Astrocyte of the cerebellum (primary cell): Measurements from ENCODE around the gene C1orf167.

Experiments used
- DNase-seq: peaks from one replicate; pipeline ENCODE4 v3.0.0-alpha.2; 2011; ENCODE audit warnings: low read depth
- H3K4me3 ChIP-seq: 2 replicates; pipeline ENCODE4 v1.5.1; 2011; ENCODE audit warnings: mild to moderate bottlenecking, low read depth, low read length, moderate library complexity
- CTCF ChIP-seq: IDR thresholded peaks from 2 replicates; pipeline ENCODE4 v1.5.1; 2012; ENCODE audit warnings: low read length, low read depth, moderate library complexity, mild to moderate bottlenecking; ENCODE audit errors: missing control alignments
- in situ Hi-C: cut with HindIII; loops from 2 replicates; pipeline ENCODE4 v1.10.0; 2017; ENCODE audit warnings: low sequenced_read_pairs

The C1orf167 gene

GRCh38 chr1:11759791-11760190, 2.2 kb upstream of the C1orf167 start:
- in situ Hi-C loops: no loop called here
- TF ChIP-seq CTCF: no peak
- no peak overlapping the region for H3K4me3 ChIP-seq
- DNase-seq: no peak

- no peak overlapping the region for H3K4me3 ChIP-seq
- in situ Hi-C loops: no loop called here
- no peak for DNase-seq
- no peak for TF ChIP-seq CTCF
Measured at GRCh38 chr1:11761285-11761684, 708 bp upstream of the C1orf167 start.

- H3K4me3 ChIP-seq: no peak overlapping the region
- in situ Hi-C loops: no loop called here
- TF ChIP-seq CTCF: no peak
- no peak for DNase-seq
Measured at GRCh38 chr1:11764115-11764514, 2.1 kb downstream of the C1orf167 start.

- no peak for DNase-seq
- H3K4me3 ChIP-seq: no peak overlapping the region
- TF ChIP-seq CTCF: no peak
Measured at GRCh38 chr1:11764519-11764918, 2.5 kb downstream of the C1orf167 start.

GRCh38 chr1:11765661-11766428, 3.9 kb downstream of the C1orf167 start:
- in situ Hi-C loops: no loop called here
- no peak overlapping the region for H3K4me3 ChIP-seq
- no peak for DNase-seq
- no peak for TF ChIP-seq CTCF

More at GRCh38 chr1:11764519-11764918, 2.5 kb downstream of the C1orf167 start:
- in situ Hi-C loops: no loop called here

- no peak for DNase-seq
- H3K4me3 ChIP-seq: no peak overlapping the region
- in situ Hi-C loops: no loop called here
- no peak for TF ChIP-seq CTCF
Measured at GRCh38 chr1:11766429-11766776, 4.4 kb downstream of the C1orf167 start.
